ENCODE data around the gene KPNA2. TPM values are rescaled to one million over a fixed set of nuclear protein-coding genes. Genes with fewer than 3 reads are reported as not detected.

Gene KPNA2
- total and polyA plus RNA-seq, 9 of the 15 experiments (the other 6 are each of a cell fraction or from before 2014, with no cell fraction given): 132 to 984 (median 241) TPM

DNA sequence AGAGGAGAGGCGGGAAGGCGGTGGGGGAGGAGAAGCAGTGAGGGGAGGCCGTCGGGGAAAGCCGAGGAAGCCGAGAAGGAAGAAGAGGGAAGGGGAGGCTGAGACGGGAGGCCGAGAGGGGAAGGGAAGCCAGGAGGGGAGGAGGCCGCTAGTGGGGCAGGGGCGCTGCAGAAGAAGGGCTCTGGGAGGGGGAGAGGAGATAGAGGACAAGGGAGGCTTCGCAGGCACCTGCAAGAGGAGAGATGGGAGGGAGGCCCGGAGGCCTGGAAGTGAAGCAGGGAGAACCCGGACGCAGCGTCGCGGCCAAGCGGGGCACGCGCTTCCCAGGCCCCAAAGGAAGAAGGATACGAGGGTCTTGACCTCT is 41.6 kb upstream of the KPNA2 start (continued):
- TF ChIP-seq ZBTB26 (CRISPR knock-in tag; IDR thresholded peaks at IDR 0.05) (peak; percentile 97), ID3 (CRISPR knock-in tag; IDR thresholded peaks at IDR 0.05) (no peak), ID3 (tag; IDR thresholded peaks at IDR 0.05) (0 out of 2 replicates have a peak, but pooled peaks have one; percentile 19), MYBL2 (IDR thresholded peaks at IDR 0.05; ENCODE audit: low read depth) (no peak), MYBL2 (CRISPR knock-in tag; IDR thresholded peaks at IDR 0.05; ENCODE audit: borderline replicate concordance) (no peak), KDM2B (CRISPR knock-in tag; IDR thresholded peaks at IDR 0.05) (no peak), ZFX (CRISPR knock-in tag; IDR thresholded peaks at IDR 0.05) (peak; percentile 91), DIDO1 (tag; IDR thresholded peaks at IDR 0.05; ENCODE audit: low read depth) (peak; percentile 23; the same call in 1 of the 2 replicates), NFRKB (IDR thresholded peaks at IDR 0.05; ENCODE audit: low read depth) (peak; percentile 82), HDAC1 (IDR thresholded peaks at IDR 0.05) (peak in 1 of 2 experiments; percentile 87; a peak in 2 of 4 replicates), XRCC5 (IDR thresholded peaks at IDR 0.05; ENCODE audit: low read depth, low read length) (0 out of 2 replicates have a peak, but pooled peaks have one; percentile 33), ARID1B (IDR thresholded peaks at IDR 0.05) (peak; percentile 60)
- TF ChIP-seq, protein P1, sequence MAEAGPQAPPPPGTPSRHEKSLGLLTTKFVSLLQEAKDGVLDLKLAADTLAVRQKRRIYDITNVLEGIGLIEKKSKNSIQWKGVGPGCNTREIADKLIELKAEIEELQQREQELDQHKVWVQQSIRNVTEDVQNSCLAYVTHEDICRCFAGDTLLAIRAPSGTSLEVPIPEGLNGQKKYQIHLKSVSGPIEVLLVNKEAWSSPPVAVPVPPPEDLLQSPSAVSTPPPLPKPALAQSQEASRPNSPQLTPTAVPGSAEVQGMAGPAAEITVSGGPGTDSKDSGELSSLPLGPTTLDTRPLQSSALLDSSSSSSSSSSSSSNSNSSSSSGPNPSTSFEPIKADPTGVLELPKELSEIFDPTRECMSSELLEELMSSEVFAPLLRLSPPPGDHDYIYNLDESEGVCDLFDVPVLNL (CRISPR knock-in tag; IDR thresholded peaks at IDR 0.05; ENCODE audit: low read depth): 0 out of 2 replicates have a peak, but pooled peaks have one; percentile 16
- TF ChIP-seq, protein P2, sequence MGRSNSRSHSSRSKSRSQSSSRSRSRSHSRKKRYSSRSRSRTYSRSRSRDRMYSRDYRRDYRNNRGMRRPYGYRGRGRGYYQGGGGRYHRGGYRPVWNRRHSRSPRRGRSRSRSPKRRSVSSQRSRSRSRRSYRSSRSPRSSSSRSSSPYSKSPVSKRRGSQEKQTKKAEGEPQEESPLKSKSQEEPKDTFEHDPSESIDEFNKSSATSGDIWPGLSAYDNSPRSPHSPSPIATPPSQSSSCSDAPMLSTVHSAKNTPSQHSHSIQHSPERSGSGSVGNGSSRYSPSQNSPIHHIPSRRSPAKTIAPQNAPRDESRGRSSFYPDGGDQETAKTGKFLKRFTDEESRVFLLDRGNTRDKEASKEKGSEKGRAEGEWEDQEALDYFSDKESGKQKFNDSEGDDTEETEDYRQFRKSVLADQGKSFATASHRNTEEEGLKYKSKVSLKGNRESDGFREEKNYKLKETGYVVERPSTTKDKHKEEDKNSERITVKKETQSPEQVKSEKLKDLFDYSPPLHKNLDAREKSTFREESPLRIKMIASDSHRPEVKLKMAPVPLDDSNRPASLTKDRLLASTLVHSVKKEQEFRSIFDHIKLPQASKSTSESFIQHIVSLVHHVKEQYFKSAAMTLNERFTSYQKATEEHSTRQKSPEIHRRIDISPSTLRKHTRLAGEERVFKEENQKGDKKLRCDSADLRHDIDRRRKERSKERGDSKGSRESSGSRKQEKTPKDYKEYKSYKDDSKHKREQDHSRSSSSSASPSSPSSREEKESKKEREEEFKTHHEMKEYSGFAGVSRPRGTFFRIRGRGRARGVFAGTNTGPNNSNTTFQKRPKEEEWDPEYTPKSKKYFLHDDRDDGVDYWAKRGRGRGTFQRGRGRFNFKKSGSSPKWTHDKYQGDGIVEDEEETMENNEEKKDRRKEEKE (IDR thresholded peaks at IDR 0.05; ENCODE audit: borderline replicate concordance in 1 of 2, control insufficient read depth in 1 of 2, low read depth in 2 of 2, low read length in 1 of 2): 0 out of 4 replicates have a peak, but pooled peaks of 1 of the 2 experiments have one; percentile 39
- TF ChIP-seq, protein P3, sequence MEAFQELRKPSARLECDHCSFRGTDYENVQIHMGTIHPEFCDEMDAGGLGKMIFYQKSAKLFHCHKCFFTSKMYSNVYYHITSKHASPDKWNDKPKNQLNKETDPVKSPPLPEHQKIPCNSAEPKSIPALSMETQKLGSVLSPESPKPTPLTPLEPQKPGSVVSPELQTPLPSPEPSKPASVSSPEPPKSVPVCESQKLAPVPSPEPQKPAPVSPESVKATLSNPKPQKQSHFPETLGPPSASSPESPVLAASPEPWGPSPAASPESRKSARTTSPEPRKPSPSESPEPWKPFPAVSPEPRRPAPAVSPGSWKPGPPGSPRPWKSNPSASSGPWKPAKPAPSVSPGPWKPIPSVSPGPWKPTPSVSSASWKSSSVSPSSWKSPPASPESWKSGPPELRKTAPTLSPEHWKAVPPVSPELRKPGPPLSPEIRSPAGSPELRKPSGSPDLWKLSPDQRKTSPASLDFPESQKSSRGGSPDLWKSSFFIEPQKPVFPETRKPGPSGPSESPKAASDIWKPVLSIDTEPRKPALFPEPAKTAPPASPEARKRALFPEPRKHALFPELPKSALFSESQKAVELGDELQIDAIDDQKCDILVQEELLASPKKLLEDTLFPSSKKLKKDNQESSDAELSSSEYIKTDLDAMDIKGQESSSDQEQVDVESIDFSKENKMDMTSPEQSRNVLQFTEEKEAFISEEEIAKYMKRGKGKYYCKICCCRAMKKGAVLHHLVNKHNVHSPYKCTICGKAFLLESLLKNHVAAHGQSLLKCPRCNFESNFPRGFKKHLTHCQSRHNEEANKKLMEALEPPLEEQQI (IDR thresholded peaks at IDR 0.05): peak; percentile 74; the same call in 1 of the 2 replicates
- TF ChIP-seq, protein P4, sequence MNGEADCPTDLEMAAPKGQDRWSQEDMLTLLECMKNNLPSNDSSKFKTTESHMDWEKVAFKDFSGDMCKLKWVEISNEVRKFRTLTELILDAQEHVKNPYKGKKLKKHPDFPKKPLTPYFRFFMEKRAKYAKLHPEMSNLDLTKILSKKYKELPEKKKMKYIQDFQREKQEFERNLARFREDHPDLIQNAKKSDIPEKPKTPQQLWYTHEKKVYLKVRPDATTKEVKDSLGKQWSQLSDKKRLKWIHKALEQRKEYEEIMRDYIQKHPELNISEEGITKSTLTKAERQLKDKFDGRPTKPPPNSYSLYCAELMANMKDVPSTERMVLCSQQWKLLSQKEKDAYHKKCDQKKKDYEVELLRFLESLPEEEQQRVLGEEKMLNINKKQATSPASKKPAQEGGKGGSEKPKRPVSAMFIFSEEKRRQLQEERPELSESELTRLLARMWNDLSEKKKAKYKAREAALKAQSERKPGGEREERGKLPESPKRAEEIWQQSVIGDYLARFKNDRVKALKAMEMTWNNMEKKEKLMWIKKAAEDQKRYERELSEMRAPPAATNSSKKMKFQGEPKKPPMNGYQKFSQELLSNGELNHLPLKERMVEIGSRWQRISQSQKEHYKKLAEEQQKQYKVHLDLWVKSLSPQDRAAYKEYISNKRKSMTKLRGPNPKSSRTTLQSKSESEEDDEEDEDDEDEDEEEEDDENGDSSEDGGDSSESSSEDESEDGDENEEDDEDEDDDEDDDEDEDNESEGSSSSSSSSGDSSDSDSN (IDR thresholded peaks at IDR 0.05; ENCODE audit: borderline replicate concordance in 1 of 2, low read depth in 2 of 2, low read length in 2 of 2): peak in 1 of 2 experiments; percentile 69; a peak in 1 of 4 replicates

All from K562 (cell line).